ENCODE results near the gene ALDH1A1. TPM values are rescaled to one million over a fixed set of nuclear protein-coding genes. Genes with fewer than 3 reads are reported as not detected.

Gene ALDH1A1
- total RNA-seq, 1 donor from 2014 or later = 1.6 TPM

DNA sequence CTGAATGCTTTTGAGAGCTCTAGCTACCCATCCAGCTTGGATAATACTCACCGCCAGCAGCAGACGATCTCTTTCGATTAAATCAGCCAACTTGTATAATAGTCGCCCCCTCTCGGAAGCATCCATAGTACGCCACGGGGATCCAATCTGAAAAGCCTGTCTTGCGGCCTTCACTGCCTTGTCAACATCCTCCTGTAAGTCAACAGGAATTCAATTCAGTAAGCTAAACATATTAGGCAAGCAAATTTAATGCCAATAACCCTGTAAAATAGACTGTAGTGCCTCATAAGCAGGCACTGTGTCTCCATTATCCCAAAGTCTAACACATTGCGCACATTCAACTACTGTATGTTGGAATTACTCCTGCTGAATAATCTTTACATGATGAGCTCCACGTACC lies 22.0 kb downstream of the ALDH1A1 start:
- TF ChIP-seq, protein P1, sequence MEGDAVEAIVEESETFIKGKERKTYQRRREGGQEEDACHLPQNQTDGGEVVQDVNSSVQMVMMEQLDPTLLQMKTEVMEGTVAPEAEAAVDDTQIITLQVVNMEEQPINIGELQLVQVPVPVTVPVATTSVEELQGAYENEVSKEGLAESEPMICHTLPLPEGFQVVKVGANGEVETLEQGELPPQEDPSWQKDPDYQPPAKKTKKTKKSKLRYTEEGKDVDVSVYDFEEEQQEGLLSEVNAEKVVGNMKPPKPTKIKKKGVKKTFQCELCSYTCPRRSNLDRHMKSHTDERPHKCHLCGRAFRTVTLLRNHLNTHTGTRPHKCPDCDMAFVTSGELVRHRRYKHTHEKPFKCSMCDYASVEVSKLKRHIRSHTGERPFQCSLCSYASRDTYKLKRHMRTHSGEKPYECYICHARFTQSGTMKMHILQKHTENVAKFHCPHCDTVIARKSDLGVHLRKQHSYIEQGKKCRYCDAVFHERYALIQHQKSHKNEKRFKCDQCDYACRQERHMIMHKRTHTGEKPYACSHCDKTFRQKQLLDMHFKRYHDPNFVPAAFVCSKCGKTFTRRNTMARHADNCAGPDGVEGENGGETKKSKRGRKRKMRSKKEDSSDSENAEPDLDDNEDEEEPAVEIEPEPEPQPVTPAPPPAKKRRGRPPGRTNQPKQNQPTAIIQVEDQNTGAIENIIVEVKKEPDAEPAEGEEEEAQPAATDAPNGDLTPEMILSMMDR (conservative IDR thresholded peaks at IDR 0.05; ENCODE audit: low read depth, low read length) = no peak
- no peak overlapping the region for H3K4me3 ChIP-seq (ENCODE audit: low read depth, low read length)
- DNase-seq (ENCODE audit: low read depth) = no peak

DNA sequence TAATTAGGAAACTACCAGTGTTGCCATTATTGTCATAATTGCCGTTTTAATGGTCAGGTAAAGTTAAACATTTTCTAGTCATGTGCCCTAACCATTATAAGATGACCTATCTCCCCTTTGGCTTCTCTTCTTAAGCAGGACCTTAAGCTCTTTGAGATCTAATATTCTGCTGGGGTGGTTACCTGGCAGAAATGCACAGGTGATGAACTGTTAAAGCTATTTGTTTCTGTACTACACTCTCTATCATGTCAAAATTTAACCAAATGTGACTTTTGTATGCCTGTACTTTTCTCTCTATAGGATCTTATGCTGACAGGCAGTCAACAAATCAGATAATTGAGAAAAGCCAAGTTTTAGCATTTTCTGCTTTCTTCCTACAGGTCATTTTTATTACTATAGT lies 23.3 kb downstream of the ALDH1A1 start:
- TF ChIP-seq, protein P1 (conservative IDR thresholded peaks at IDR 0.05; ENCODE audit: low read depth, low read length) = no peak
- no peak overlapping the region for H3K4me3 ChIP-seq (ENCODE audit: low read depth, low read length)
- no peak for DNase-seq (ENCODE audit: low read depth)

DNA sequence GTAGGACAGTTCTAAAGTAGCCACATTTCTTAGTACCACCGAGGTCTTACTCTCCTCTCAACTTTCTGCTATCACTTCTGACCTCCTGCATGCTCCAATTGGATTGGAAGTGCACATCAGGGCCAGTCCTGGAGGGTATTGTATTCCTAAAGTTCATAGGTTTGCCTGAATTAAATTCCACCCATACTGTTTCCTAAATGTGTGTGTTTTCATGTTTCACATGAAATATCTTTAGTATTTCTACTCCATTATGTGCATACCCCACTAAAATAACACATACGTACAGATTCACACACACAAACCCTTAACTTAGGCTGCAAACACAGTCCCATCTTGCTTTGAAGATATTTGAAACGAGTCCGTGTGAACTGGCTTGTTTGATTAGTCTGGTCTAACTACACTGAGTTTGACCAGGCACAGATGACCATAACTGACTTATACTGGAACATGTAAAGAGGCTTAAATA lies 24.8 kb downstream of the ALDH1A1 start:
- no peak overlapping the region for H3K4me3 ChIP-seq (ENCODE audit: low read depth, low read length)
- TF ChIP-seq, protein P1 (conservative IDR thresholded peaks at IDR 0.05; ENCODE audit: low read depth, low read length) = no peak
- DNase-seq (ENCODE audit: low read depth) = no peak

DNA sequence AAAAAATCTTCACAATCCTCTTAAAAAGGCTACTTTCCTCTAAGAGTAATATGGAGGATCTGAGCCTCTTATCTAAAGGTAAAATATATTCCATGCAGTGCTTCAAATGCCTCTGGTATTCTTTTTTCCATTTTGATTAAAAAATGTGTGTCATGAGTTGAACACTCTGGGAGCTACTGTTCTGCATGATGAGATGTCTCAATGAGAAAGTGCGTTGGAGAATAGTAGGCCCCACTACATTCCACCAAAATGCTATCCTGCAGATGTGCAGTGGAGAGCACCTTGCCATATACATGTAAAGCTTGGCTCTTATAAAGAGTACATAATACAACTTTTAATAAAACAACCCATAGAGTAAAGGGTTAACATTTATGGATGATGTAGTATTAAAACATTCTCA lies 26.3 kb downstream of the ALDH1A1 start:
- TF ChIP-seq, protein P1 (conservative IDR thresholded peaks at IDR 0.05; ENCODE audit: low read depth, low read length) = no peak
- DNase-seq (ENCODE audit: low read depth) = no peak
- no peak overlapping the region for H3K4me3 ChIP-seq (ENCODE audit: low read depth, low read length)

DNA sequence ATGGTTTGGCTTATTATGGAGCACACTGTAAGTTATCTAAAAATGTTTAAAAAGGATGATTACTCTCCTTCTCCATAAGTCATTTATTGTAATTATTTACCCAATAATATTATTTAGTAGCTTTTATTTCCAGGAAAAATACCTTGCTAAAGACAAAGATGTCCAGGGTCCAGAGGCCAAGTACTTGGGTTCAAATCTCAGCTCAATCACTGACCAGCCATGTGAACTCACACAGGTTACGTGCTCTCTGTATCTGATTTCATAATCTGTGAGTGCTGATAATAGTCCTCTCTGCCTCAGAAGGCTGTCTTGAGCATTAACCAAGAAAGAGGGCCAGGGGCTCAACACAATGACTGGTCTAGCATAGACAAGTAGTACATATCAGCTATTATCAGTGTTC lies 27.0 kb downstream of the ALDH1A1 start:
- TF ChIP-seq, protein P1 (conservative IDR thresholded peaks at IDR 0.05; ENCODE audit: low read depth, low read length) = no peak
- no peak for DNase-seq (ENCODE audit: low read depth)
- H3K4me3 ChIP-seq (ENCODE audit: low read depth, low read length) = no peak overlapping the region

DNA sequence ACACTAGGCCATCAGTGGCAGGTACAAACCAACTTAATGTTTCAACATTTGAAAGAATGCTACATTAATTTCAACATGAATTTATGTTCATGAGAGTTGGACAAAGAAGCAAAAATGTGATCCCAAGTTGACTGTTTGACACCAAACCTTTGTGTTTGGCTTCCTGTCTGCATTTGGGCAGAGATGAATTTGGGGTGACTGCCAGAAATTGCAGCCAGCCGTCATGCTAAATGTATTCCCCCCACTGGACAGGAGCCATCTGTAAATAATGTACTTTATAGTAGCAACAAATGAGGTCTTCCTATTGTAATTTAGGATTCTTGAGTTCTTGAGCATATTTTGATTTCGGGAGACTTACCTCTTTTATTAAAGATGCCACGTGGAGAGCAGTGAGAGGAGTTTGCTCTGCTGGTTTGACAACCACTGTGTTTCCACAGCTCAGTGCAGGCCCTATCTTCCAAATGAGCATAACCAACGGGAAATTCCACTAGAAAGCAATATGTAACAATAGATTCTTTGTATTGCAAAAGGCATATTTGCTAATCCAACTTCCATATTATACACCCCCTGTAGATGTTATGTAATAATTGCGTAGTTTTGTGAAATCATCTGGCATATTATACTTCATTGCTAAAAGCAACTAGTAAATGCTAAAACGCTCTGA lies 27.6 kb downstream of the ALDH1A1 start:
- H3K4me3 ChIP-seq (ENCODE audit: low read depth, low read length) = no peak overlapping the region
- TF ChIP-seq, protein P1 (conservative IDR thresholded peaks at IDR 0.05; ENCODE audit: low read depth, low read length) = no peak
- DNase-seq (ENCODE audit: low read depth) = no peak

DNA sequence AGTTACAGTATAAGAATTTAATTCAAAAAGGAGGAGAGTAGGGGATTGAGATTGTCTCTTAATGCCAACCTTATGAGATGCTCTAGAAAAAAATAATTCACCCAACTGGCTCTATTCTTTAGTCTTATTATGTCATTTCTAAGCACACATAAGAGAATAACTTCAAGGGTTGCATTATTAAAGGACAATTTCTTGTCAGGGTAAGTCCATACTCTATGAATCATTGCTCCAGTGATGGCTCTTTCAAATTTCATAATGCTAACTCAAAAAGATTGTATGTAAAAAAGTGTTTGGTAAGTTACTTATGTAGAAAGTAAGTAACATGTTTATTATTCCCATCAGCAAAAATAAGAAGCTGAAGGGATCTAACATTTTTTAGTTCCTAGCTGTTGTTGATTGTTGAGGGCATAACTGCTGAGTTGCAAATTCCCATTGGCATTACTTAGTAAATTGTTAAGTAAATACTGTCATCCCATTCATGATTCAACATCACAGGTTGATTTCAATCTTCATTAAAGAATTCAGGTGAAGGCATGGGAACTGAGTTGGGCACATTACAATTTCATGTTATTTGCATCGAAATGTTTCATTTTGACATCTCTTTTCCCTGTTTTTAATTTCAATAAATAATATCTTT lies 28.6 kb downstream of the ALDH1A1 start:
- no peak for DNase-seq (ENCODE audit: low read depth)
- TF ChIP-seq, protein P1 (conservative IDR thresholded peaks at IDR 0.05; ENCODE audit: low read depth, low read length) = no peak

More for the DNA sequence above, 28.6 kb downstream of the ALDH1A1 start:
- no peak overlapping the region for H3K4me3 ChIP-seq (ENCODE audit: low read depth, low read length)
